ENCODE results near the gene CD7. TPM values are rescaled to one million over a fixed set of nuclear protein-coding genes. Genes with fewer than 3 reads are reported as not detected.
"Not testable (repeated sequence)": the region's sequence is repeated elsewhere in the genome, so short reads cannot be mapped to it uniquely, and the experiment has no call there.

The CD7 gene
- total and polyA plus RNA-seq, 4 donors = 0.33 to 3.4 (median 1.7) TPM

DNA sequence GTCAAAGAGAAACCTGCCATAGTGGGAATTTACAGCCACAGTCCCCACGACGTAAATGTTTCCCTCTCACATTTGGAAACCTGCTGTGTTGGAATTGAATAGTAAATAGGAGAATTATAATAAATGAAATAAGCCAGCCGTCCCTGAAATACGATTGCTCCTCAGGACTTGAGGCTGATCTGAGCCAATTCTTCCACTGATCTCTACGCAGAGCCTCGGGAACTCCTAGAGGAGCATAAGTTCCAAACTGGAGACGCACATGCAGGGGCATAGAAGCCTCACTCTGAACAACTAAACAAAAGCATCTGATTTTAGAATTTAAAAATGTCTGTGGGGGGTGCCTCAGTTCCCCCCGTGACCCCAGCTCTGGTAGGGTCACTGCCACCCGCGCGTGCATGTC, 31.5 kb upstream of the CD7 start:
- intact Hi-C loops (cut with DNase I) = no loop called here
- Histone ChIP-seq H3K27me3 (ENCODE audit: control insufficient read depth in 1 of 2, insufficient read depth in 2 of 2, low read length in 1 of 2) (no peaks in the 10 kb centered on the region), H3K36me3 (ENCODE audit: control insufficient read depth in 1 of 2, insufficient read depth in 2 of 2, low read length in 1 of 2) (no peaks in the 10 kb centered on the region), H3K9me3 (ENCODE audit: control insufficient read depth, low read length) (no peaks in the 10 kb centered on the region), H3K4me3 (ENCODE audit: low read length in 2 of 2) (no peak overlapping the region), H3K4me1 (ENCODE audit: control insufficient read depth in 1 of 2, insufficient read depth in 2 of 2, low read length in 2 of 2) (no peaks in the 10 kb centered on the region), H3K27ac (ENCODE audit: low read depth in 1 of 2, low read length in 2 of 2) (no peak overlapping the region)
- 36 to 45% methylated on average over 11 of the region's 11 CpGs for whole genome bisulfite sequencing, 2 donors
- DNase-seq = no peak
- ATAC-seq (ENCODE audit: low FRiP score) = no peak

DNA sequence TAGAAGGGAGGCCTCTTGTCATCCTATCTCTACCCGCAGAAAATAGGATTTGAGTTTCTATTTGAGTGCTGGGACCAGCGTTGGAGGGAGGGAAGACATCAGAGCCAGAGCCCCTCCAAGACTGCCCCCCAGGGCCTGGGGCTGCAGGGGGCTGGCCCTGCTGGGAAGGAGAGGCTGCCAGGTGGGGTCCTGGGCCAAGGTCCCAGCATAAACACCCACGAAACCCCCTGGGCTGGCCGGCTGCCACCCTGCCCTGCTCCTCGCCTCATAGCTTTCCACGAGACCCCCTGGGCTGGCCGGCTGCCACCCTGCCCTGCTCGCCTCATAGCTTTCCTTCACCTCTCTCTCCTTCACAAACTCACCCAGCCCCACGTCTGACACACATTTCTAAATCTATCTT, 31.0 kb upstream of the CD7 start:
- intact Hi-C loops (cut with DNase I) = no loop called here
- H3K4me1 ChIP-seq (ENCODE audit: control insufficient read depth in 1 of 2, insufficient read depth in 2 of 2, low read length in 2 of 2) = no peaks in the 10 kb centered on the region
- H3K36me3 ChIP-seq (ENCODE audit: control insufficient read depth in 1 of 2, insufficient read depth in 2 of 2, low read length in 1 of 2) = no peaks in the 10 kb centered on the region
- no peak for DNase-seq
- H3K27me3 ChIP-seq (ENCODE audit: control insufficient read depth in 1 of 2, insufficient read depth in 2 of 2, low read length in 1 of 2) = no peaks in the 10 kb centered on the region
- no peak overlapping the region for H3K4me3 ChIP-seq (ENCODE audit: low read length in 2 of 2)
- 40 to 46% methylated on average over 9 of the region's 9 CpGs for WGBS, 2 donors
- ATAC-seq (ENCODE audit: low FRiP score) = no peak
- H3K9me3 ChIP-seq (ENCODE audit: control insufficient read depth, low read length) = no peaks in the 10 kb centered on the region
- no peak overlapping the region for H3K27ac ChIP-seq (ENCODE audit: low read depth in 1 of 2, low read length in 2 of 2)

DNA sequence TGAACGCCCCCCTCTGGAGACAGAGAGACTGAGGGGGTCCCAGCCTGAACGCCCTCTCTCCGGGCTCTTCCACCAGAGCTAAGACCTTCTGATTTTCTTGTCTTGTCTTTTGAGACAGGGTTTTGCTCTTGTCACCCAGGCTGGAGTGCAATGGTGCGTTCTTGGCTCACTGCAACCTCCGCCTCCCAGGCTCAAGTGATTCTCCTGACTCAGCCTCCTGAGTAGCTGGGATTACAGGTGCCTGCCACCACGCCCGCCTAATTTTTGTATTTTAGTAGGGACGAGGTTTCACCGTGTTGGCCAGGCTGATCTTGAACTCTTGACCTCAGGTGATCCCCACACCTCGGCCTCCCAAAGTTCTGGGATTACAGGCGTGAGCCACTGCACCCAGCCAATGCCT, 30.6 kb upstream of the CD7 start:
- H3K9me3 ChIP-seq (ENCODE audit: control insufficient read depth, low read length); ATAC-seq (ENCODE audit: low FRiP score); DNase-seq; H3K27me3 ChIP-seq (ENCODE audit: control insufficient read depth in 1 of 2, insufficient read depth in 2 of 2, low read length in 1 of 2); intact Hi-C loops (cut with DNase I); H3K4me3 ChIP-seq (ENCODE audit: low read length in 2 of 2); H3K4me1 ChIP-seq (ENCODE audit: control insufficient read depth in 1 of 2, insufficient read depth in 2 of 2, low read length in 2 of 2); H3K27ac ChIP-seq (ENCODE audit: low read depth in 1 of 2, low read length in 2 of 2); H3K36me3 ChIP-seq (ENCODE audit: control insufficient read depth in 1 of 2, insufficient read depth in 2 of 2, low read length in 1 of 2): not testable (repeated sequence)
- 82 to 83% methylated on average over 11 of the region's 11 CpGs for WGBS, 2 donors

DNA sequence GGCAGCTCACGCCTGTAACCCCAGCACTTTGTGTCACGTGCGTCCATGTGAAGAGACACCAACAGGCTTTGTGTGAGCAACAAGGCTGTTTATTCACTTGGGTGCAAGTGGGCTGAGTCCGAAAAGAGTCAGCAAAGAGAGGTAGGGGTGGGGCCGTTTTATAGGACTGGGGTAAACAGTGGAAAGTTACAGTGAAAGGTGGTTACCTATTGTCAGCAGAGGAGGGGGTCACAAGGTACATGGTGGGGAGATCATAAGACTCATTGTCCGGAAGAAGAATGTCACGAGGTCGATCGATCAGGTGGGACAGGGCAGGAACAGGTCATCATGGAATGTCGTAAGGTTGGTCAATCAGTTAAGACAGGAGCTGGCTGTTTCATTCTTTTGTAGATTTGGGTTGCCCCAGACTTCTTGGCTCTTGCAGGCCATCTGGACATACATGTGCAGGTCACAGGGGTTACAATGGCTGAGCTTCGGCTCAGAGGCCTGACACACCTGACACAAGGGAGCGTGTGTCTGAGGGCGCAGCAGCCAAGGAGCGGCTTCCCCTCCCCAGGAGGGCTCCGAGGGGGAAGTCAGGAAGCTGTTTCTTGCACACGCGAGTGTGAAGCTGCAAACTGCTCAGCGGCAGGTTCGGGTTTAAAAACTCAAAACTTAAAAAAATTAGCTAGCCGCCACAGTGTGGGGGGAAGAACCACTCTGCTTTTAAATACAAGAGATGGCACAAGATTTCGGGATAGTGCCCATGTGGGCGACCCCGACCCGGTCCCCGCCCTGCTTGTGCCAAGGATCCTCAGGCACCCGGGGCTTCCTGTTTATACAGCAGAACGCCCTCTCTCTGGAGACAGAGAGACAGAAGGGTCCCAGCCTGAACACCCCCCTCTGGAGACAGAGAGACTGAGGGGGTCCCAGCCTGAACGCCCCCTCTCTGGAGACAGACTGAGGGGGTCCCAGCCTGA, 29.2 kb upstream of the CD7 start:
- Histone ChIP-seq H3K4me1 (ENCODE audit: control insufficient read depth in 1 of 2, insufficient read depth in 2 of 2, low read length in 2 of 2) (no peaks in the 10 kb centered on the region), H3K27me3 (ENCODE audit: control insufficient read depth in 1 of 2, insufficient read depth in 2 of 2, low read length in 1 of 2) (no peaks in the 10 kb centered on the region), H3K9me3 (ENCODE audit: control insufficient read depth, low read length) (no peaks in the 10 kb centered on the region), H3K36me3 (ENCODE audit: control insufficient read depth in 1 of 2, insufficient read depth in 2 of 2, low read length in 1 of 2) (no peaks in the 10 kb centered on the region), H3K27ac (ENCODE audit: low read depth in 1 of 2, low read length in 2 of 2) (no peak overlapping the region), H3K4me3 (ENCODE audit: low read length in 2 of 2) (no peak overlapping the region)
- ATAC-seq (ENCODE audit: low FRiP score) (no peak), DNase-seq (no peak)
- WGBS, 2 donors = 75 to 76% methylated on average over 28 of the region's 28 CpGs
- intact Hi-C loops (cut with DNase I) = no loop called here

DNA sequence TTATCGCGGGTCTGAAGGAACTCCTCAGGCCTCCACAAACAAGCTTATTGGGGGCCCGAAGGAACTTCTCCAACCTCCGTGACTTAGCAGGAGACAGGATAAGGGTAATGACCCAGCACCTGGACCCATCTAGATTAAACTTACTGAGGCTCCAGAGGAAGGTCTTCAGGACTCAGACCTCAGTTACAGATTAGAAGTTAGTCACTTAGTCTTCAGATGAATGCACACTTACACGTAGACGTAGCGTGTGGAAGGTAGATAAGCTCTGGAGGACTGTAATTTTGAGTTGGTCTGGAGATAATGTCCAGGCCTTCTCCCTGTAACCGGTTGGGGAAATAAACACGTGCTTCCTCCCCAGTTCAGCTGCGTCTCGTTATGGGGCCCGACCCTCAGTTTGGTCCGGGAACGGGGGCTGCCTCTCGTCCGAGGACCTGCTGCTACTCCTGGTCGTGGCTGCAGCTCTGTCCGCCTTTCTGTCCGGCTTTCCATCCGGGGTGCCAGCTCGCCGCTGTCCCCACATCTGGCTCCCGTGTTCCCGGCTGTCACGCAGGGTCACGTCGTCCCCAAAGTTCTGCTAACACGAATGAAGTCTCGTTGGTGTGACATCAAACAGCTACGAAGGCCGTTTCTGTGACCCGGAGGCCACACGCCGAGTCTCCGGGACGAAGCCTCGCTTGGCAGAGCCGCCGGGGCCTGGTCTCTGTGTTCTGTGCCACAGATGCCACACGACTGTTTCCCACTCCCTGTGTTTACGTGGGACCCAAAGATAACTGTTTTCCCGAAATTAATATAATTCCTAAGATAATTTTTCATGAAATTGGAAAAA, 28.0 kb upstream of the CD7 start:
- Histone ChIP-seq H3K9me3 (ENCODE audit: control insufficient read depth, low read length) (no peaks in the 10 kb centered on the region), H3K36me3 (ENCODE audit: control insufficient read depth in 1 of 2, insufficient read depth in 2 of 2, low read length in 1 of 2) (no peaks in the 10 kb centered on the region), H3K4me3 (ENCODE audit: low read length in 2 of 2) (no peak overlapping the region), H3K4me1 (ENCODE audit: control insufficient read depth in 1 of 2, insufficient read depth in 2 of 2, low read length in 2 of 2) (no peaks in the 10 kb centered on the region), H3K27ac (ENCODE audit: low read depth in 1 of 2, low read length in 2 of 2) (no peak overlapping the region), H3K27me3 (ENCODE audit: control insufficient read depth in 1 of 2, insufficient read depth in 2 of 2, low read length in 1 of 2) (no peaks in the 10 kb centered on the region)
- intact Hi-C loops (cut with DNase I) = no loop called here
- 85 to 87% methylated on average over 42 of the region's 42 CpGs for WGBS, 2 donors
- no peak for DNase-seq
- no peak for ATAC-seq (ENCODE audit: low FRiP score)

DNA sequence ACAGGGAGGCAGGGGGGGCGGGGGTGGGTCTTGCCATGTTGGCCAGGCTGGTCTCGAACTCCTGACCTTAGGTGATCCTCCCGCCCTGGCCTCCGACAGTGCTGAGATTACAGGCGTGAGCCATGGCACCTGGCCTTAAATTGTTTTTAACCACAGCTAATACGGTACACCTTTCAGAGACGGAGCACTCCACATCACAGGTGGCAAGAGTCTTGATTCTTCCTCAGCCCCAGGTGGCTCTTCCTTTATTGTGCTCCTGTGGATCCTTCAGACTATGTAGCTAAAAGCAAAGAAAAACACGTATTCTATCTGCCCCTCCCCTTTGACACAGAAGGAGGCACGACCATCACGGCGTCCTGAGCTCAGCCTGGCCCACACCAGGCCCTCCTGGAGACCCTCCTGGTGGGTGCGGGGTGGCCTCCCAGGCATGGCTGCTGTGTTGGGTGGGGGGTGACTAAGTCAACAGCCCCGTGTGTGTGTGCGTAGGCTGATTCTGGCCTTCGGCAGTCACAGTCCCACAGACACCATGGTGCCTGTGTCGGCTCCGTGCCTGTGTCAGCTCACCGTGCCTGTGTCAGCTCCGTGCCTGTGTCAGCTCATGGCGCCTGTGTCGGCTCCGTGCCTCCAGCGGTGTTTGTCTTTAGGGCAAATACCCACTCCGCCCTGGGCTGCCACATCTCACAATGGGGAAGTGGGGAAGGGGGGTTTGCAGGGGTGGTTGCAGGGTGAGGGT, 26.9 kb upstream of the CD7 start:
- Histone ChIP-seq H3K4me1 (ENCODE audit: control insufficient read depth in 1 of 2, insufficient read depth in 2 of 2, low read length in 2 of 2) (no peaks in the 10 kb centered on the region), H3K9me3 (ENCODE audit: control insufficient read depth, low read length) (no peaks in the 10 kb centered on the region), H3K27me3 (ENCODE audit: control insufficient read depth in 1 of 2, insufficient read depth in 2 of 2, low read length in 1 of 2) (no peaks in the 10 kb centered on the region), H3K4me3 (ENCODE audit: low read length in 2 of 2) (no peak overlapping the region), H3K36me3 (ENCODE audit: control insufficient read depth in 1 of 2, insufficient read depth in 2 of 2, low read length in 1 of 2) (no peaks in the 10 kb centered on the region), H3K27ac (ENCODE audit: low read depth in 1 of 2, low read length in 2 of 2) (no peak overlapping the region)
- intact Hi-C loops (cut with DNase I) = no loop called here
- DNase-seq (no peak), ATAC-seq (ENCODE audit: low FRiP score) (peak; percentile 29)
- WGBS, 2 donors = 73 to 80% methylated on average over 24 of the region's 24 CpGs

DNA sequence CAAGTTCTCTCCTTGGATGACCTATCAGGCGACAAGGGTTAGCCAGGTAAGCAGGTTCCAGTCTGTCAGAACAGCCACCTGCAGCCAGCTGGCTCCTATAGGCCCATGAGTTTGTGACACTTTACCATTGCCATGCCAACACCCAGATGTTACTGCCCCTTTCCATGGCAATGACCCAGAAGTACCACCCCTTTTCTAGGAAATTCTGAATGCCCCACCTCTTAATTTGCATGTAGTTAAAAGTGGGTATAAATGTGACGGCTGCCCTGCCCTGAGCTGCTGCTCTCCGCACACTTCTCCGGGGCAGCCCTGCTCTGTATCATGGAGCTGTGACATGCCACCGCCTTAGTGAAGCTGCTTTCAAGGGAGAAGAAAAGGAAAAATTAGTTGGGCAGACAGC, 26.2 kb upstream of the CD7 start:
- WGBS, 2 donors = 94 to 96% methylated on average over 5 of the region's 5 CpGs
- no peaks in the 10 kb centered on the region for H3K36me3 ChIP-seq (ENCODE audit: control insufficient read depth in 1 of 2, insufficient read depth in 2 of 2, low read length in 1 of 2)
- no peaks in the 10 kb centered on the region for H3K9me3 ChIP-seq (ENCODE audit: control insufficient read depth, low read length)
- no peak overlapping the region for H3K4me3 ChIP-seq (ENCODE audit: low read length in 2 of 2)
- H3K27ac ChIP-seq (ENCODE audit: low read depth in 1 of 2, low read length in 2 of 2) = no peak overlapping the region
- H3K4me1 ChIP-seq (ENCODE audit: control insufficient read depth in 1 of 2, insufficient read depth in 2 of 2, low read length in 2 of 2) = no peaks in the 10 kb centered on the region
- DNase-seq (no peak), ATAC-seq (ENCODE audit: low FRiP score) (no peak)
- H3K27me3 ChIP-seq (ENCODE audit: control insufficient read depth in 1 of 2, insufficient read depth in 2 of 2, low read length in 1 of 2) = no peaks in the 10 kb centered on the region
- intact Hi-C loops (cut with DNase I) = no loop called here

DNA sequence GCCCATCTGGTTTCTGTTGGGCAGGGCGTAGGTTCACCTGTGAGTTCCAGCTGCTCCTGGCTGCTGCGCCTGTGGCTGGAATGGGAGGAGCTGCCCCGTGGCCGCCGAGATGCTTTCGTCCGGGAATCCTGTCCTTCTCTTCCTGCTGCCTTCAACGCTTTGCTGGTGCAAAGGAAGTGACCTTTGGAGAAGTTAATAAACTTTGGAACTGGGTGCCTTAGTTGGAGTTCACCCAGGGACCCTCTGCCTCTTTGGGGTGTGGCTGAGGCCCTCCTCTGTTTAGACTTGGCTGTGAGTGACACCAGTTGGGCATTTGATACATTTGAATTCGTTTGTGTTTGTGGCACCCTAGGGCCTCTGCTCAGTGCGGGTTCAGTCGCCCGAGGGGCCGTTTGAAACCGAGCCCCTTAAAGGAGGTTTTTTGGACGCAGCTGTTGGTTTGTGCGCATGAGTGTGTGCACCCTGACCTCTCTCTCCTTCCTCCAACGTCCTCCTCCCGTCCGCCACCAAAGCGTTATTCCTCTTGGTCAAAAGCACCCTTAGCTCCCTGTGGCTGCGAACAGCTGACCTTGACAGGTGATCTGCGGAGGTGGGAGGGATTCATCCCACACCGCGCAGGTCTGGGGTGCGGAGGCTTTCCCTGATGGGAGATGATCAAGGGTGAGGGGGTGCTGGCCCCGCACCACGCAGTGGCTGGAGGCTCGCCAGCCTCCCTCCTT, 25.1 kb upstream of the CD7 start:
- ATAC-seq (ENCODE audit: low FRiP score) (no peak), DNase-seq (no peak)
- 82 to 84% methylated on average over 28 of the region's 28 CpGs for WGBS, 2 donors
- H3K4me3 ChIP-seq (ENCODE audit: low read length in 2 of 2) = no peak overlapping the region
- no peaks in the 10 kb centered on the region for H3K27me3 ChIP-seq (ENCODE audit: control insufficient read depth in 1 of 2, insufficient read depth in 2 of 2, low read length in 1 of 2)
- intact Hi-C loops (cut with DNase I) = no loop called here
- no peaks in the 10 kb centered on the region for H3K4me1 ChIP-seq (ENCODE audit: control insufficient read depth in 1 of 2, insufficient read depth in 2 of 2, low read length in 2 of 2)
- no peaks in the 10 kb centered on the region for H3K36me3 ChIP-seq (ENCODE audit: control insufficient read depth in 1 of 2, insufficient read depth in 2 of 2, low read length in 1 of 2)
- no peak overlapping the region for H3K27ac ChIP-seq (ENCODE audit: low read depth in 1 of 2, low read length in 2 of 2)
- no peaks in the 10 kb centered on the region for H3K9me3 ChIP-seq (ENCODE audit: control insufficient read depth, low read length)

All from aorta (tissue), 5 donors.